HEK293T (cell line): ENCODE data around the gene KIRREL2.

Source experiments
- CTCF ChIA-PET: fragments of 350-600 bp; formaldehyde crosslinking; extraction: SDS; loops from one replicate; lab custom pipeline; 2021; ENCODE audit warnings: antibody characterized with exemption, inconsistent platforms; lab: Yijun Ruan, JAX
- POLR2A ChIA-PET: fragments of 350-600 bp; formaldehyde crosslinking; extraction: SDS; loops from one replicate; lab custom pipeline; 2020; ENCODE audit warnings: antibody characterized with exemption, inconsistent platforms; lab: Yijun Ruan, JAX
- DNase-seq: peaks from one replicate; pipeline ENCODE4 v3.0.0; 2012; ENCODE audit warnings: mixed read lengths; ENCODE audit errors: extremely low spot score
- ARNT ChIP-seq: fragments of 450-650 bp; IDR thresholded peaks from 2 replicates; pipeline ENCODE4 v1.6.1; 2017; ENCODE audit warnings: mild to moderate bottlenecking
- BHLHE40 ChIP-seq: fragments of 450-650 bp; IDR thresholded peaks from 2 replicates; pipeline ENCODE4 v1.6.1; 2016; ENCODE audit warnings: mild to moderate bottlenecking, moderate library complexity, borderline replicate concordance
- CTBP1 ChIP-seq: fragments of 450-650 bp; IDR thresholded peaks from 2 replicates; pipeline ENCODE4 v1.6.1; 2016; ENCODE audit warnings: borderline replicate concordance
- ELF4 ChIP-seq: fragments of 450-650 bp; IDR thresholded peaks from 2 replicates; pipeline ENCODE4 v1.6.1; 2017; ENCODE audit warnings: antibody characterized with exemption
- FOXA1 ChIP-seq: fragments of 450-650 bp; IDR thresholded peaks from 2 replicates; pipeline ENCODE4 v1.6.1; 2016; ENCODE audit warnings: mild to moderate bottlenecking
- FOXK2 ChIP-seq: fragments of 450-650 bp; IDR thresholded peaks from 2 replicates; pipeline ENCODE4 v1.6.1; 2016; ENCODE audit warnings: mild to moderate bottlenecking
- FOXM1 ChIP-seq: fragments of 450-650 bp; IDR thresholded peaks from 2 replicates; pipeline ENCODE4 v1.6.1; 2017; ENCODE audit warnings: mild to moderate bottlenecking, borderline replicate concordance
- HDGF ChIP-seq: fragments of 450-650 bp; IDR thresholded peaks from 2 replicates; pipeline ENCODE4 v1.6.1; 2017; ENCODE audit warnings: antibody characterized with exemption, borderline replicate concordance
- L3MBTL2 ChIP-seq: fragments of 450-650 bp; conservative IDR thresholded peaks from 2 replicates; pipeline ENCODE4 v1.6.1; 2016; ENCODE audit warnings: mild to moderate bottlenecking
- LEF1 ChIP-seq: fragments of 450-650 bp; IDR thresholded peaks from 2 replicates; pipeline ENCODE4 v1.6.1; 2017; ENCODE audit warnings: mild to moderate bottlenecking, borderline replicate concordance
- NFRKB ChIP-seq: fragments of 450-650 bp; IDR thresholded peaks from 2 replicates; pipeline ENCODE4 v1.6.1; 2016; ENCODE audit warnings: mild to moderate bottlenecking, moderate library complexity
- PKNOX1 ChIP-seq: fragments of 450-650 bp; IDR thresholded peaks from 2 replicates; pipeline ENCODE4 v1.6.1; 2016
- SP1 ChIP-seq: fragments of 450-650 bp; IDR thresholded peaks from 2 replicates; pipeline ENCODE4 v1.6.1; 2017
- SUZ12 ChIP-seq: fragments of 450-650 bp; IDR thresholded peaks from 2 replicates; pipeline ENCODE4 v1.6.1; 2016; ENCODE audit warnings: mild to moderate bottlenecking
- TARDBP ChIP-seq: fragments of 450-650 bp; IDR thresholded peaks from 2 replicates; pipeline ENCODE4 v1.6.1; 2016
- ZNF384 ChIP-seq: fragments of 450-650 bp; IDR thresholded peaks from 2 replicates; pipeline ENCODE4 v1.6.1; 2016

Gene KIRREL2

GRCh38 chr19:35901055-35901644 is 44.4 kb downstream of the KIRREL2 start:
- POLR2A ChIA-PET, result interaction anchor here (0.5 to 1.4 kb wide), 6 partner anchors 11 to 161 kb away, joined by 3 to 6 read pairs (median 3); no protein-coding TSS in a partner anchor
- CTCF ChIA-PET, result no interaction called here

GRCh38 chr19:35901854-35902661 is 45.3 kb downstream of the KIRREL2 start, which contains the start of gene HCST:
Gene HCST, plus strand, starts transcription at chr19:35902529. Its CDS starts 65 bp downstream, at chr19:35902594.
- DNase-seq, result no peak
- CTCF ChIA-PET, result no interaction called here
- TF ChIP-seq ELF4, result no peak
- TF ChIP-seq SUZ12, result no peak
- TF ChIP-seq FOXA1, result no peak
- no peak for TF ChIP-seq ZNF384
- TF ChIP-seq ARNT, result no peak
- no peak for TF ChIP-seq TARDBP
- no peak for TF ChIP-seq FOXK2
- TF ChIP-seq HDGF, result no peak
- TF ChIP-seq CTBP1, result no peak
- TF ChIP-seq L3MBTL2, result no peak
- TF ChIP-seq NFRKB, result no peak
- no peak for TF ChIP-seq SP1
- no peak for TF ChIP-seq LEF1
- no peak for TF ChIP-seq FOXM1
- TF ChIP-seq BHLHE40, result no peak
- no peak for TF ChIP-seq PKNOX1
- POLR2A ChIA-PET, result no interaction called here

More at GRCh38 chr19:35901055-35901644, 44.4 kb downstream of the KIRREL2 start:
- TF ChIP-seq BHLHE40 (no peak), LEF1 (no peak), TARDBP (no peak), ZNF384 (no peak)
- no peak for DNase-seq

- no peak for TF ChIP-seq CTBP1
- no peak for TF ChIP-seq SUZ12
- TF ChIP-seq FOXA1, result no peak
- TF ChIP-seq SP1, result no peak
- TF ChIP-seq ZNF384, result no peak
- no peak for TF ChIP-seq ARNT
- TF ChIP-seq ELF4, result no peak
- TF ChIP-seq FOXK2, result no peak
- TF ChIP-seq L3MBTL2, result no peak
- no peak for TF ChIP-seq TARDBP
- no peak for TF ChIP-seq NFRKB
- TF ChIP-seq LEF1, result no peak
- no peak for TF ChIP-seq BHLHE40
- no peak for DNase-seq
- ChIA-PET CTCF (no interaction called here), POLR2A (interaction anchor here (0.7 kb wide), 1 partner anchor 11 kb away, joined by 3 read pairs; no protein-coding TSS in a partner anchor)
Observed at GRCh38 chr19:35902870-35903475, 46.3 kb downstream of the KIRREL2 start.

GRCh38 chr19:35903550-35904179 is 47.0 kb downstream of the KIRREL2 start:
- DNase-seq, result peak; percentile 68
- peak; percentile 70 for TF ChIP-seq L3MBTL2
- TF ChIP-seq CTBP1, result no peak
- CTCF ChIA-PET, result no interaction called here
- POLR2A ChIA-PET, result interaction anchor here (0.7 kb wide), 1 partner anchor 10 kb away, joined by 3 read pairs; no protein-coding TSS in a partner anchor

- CTCF ChIA-PET, result no interaction called here
- DNase-seq, result no peak
- TF ChIP-seq L3MBTL2 (no peak), ZNF384 (no peak), PKNOX1 (no peak), LEF1 (no peak), FOXK2 (no peak), BHLHE40 (no peak), NFRKB (no peak), SUZ12 (no peak), HDGF (no peak), FOXA1 (no peak), FOXM1 (no peak), TARDBP (no peak), CTBP1 (no peak), SP1 (no peak), ARNT (no peak), ELF4 (no peak)
- POLR2A ChIA-PET, result interaction anchor here (1.1 kb wide), 1 partner anchor 150 kb away, joined by 3 read pairs; the partner anchor contains the start of gene THAP8
Observed at GRCh38 chr19:35904311-35905068, 47.8 kb downstream of the KIRREL2 start.
